ENCODE measurements around the gene ZBTB21. TPM values are rescaled to one million over a fixed set of nuclear protein-coding genes. Genes with fewer than 3 reads are reported as not detected.

Gene ZBTB21
- total and polyA plus RNA-seq, 2 experiments from 2014 or later = 10.0 to 11.0 TPM

DNA sequence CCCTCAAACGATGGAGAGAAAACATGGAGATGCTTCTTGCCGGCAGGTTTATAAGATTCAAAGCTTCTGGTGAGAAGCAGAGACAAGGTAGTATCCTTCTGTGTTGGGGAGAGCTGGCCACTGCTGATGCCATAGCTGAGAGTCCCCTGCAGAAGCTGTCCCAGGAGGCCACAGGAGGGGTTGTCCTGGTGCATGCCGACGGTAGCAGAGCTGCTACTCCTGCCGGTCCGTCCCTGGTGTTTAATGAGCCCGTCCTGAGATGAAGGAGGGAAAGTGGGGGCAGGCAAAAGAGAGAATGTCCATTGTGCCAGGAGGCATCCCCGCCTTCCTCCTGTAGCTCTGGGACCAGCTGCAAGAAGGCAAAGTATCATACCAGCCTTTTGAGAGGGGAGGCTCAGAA is 46.0 kb downstream of the ZBTB21 start (continued):
- no peak for TF ChIP-seq REST (IDR thresholded peaks at IDR 0.05; ENCODE audit: unreplicated experiment)

DNA sequence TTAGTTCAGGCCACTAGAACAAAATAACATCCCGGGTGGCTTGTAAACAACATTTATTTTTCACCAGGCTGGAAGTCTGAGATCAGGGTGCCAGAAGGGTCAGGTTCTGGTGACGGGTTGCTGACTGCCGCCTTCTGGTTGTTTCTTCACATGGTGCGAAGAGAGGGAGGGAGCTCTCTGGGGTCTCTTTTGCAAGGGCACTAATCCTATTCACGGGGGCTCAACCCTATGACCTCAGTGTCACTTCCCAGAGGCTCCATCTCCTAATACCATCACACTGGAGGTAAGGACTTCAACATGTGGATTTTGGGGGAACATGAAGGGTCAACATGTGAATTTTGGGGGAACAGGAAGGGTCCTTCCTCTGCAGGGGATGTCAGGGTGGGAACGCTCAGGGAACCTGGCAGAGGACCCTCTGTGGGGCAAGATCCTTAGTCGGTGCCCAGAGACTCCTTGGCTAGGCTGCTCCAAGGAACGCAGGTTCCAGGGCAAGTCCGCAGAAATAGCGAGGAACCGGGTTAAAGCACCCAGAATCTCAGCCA is 47.7 kb downstream of the ZBTB21 start:
- ATAC-seq (no peak), DNase-seq (ENCODE audit: low spot score) (no peak)
- peaks cover 5% of the 10 kb centered on the region for H3K27me3 Mint-ChIP-seq (ENCODE audit: insufficient read depth, low read depth, poor library complexity)
- Histone ChIP-seq H3F3A (replicated peaks; ENCODE audit: low read depth) (no peaks in the 10 kb centered on the region), H3K27ac (ENCODE audit: low read depth) (no peak overlapping the region), H3K36me3 (ENCODE audit: insufficient read depth) (no peaks in the 10 kb centered on the region), H2AFZ (no peak overlapping the region), H3K27me3 (ENCODE audit: insufficient read depth) (no peaks in the 10 kb centered on the region), H3K9me2 (ENCODE audit: insufficient read depth) (no peaks in the 10 kb centered on the region), H3K79me2 (replicated peaks; ENCODE audit: insufficient read depth) (no peaks in the 10 kb centered on the region), H4K20me1 (replicated peaks; ENCODE audit: insufficient read depth) (no peaks in the 10 kb centered on the region), H3K4me3 (no peak overlapping the region), H3K4me1 (ENCODE audit: insufficient read depth) (no peaks in the 10 kb centered on the region; the same call in 1 of the 2 replicates), H3K4me2 (no peak overlapping the region)
- H3K27ac Mint-ChIP-seq = no peak overlapping the region
- no peaks in the 10 kb centered on the region for H3K9me3 Mint-ChIP-seq
- H3K36me3 Mint-ChIP-seq (ENCODE audit: low read depth) = no peaks in the 10 kb centered on the region
- H3K4me3 Mint-ChIP-seq = no peak overlapping the region
- peaks cover 16% of the 10 kb centered on the region for H3K4me1 Mint-ChIP-seq
- TF ChIP-seq CREB1 (CRISPR knock-in tag; IDR thresholded peaks at IDR 0.05; ENCODE audit: low read depth) (no peak), ETS1 (IDR thresholded peaks at IDR 0.05) (no peak), POLR2AphosphoS5 (IDR thresholded peaks at IDR 0.05; ENCODE audit: low read depth) (no peak), EZH2phosphoT487 (IDR thresholded peaks at IDR 0.05; ENCODE audit: unreplicated experiment) (no peak), EZH2 (IDR thresholded peaks at IDR 0.05; ENCODE audit: low read depth, unreplicated experiment) (no peak), CTCF (conservative IDR thresholded peaks at IDR 0.05; ENCODE audit: low read depth in 2 of 2) (no peak; a peak in 1 of 4 replicates), ZNF114 (CRISPR knock-in tag; IDR thresholded peaks at IDR 0.05) (no peak), STAT1 (IDR thresholded peaks at IDR 0.05; ENCODE audit: unreplicated experiment) (no peak), REST (IDR thresholded peaks at IDR 0.05; ENCODE audit: unreplicated experiment) (no peak)
